Eye (tissue), 1 donor: ENCODE results near the gene PPP2R1B.
"Not testable (repeated sequence)": the region's sequence is repeated elsewhere in the genome, so short reads cannot be mapped to it uniquely, and the experiment has no call there.

ENCODE experiments used
- DNase-seq: peaks from one replicate; pipeline ENCODE4 v3.0.0-alpha.2; 2015

Gene PPP2R1B

DNA sequence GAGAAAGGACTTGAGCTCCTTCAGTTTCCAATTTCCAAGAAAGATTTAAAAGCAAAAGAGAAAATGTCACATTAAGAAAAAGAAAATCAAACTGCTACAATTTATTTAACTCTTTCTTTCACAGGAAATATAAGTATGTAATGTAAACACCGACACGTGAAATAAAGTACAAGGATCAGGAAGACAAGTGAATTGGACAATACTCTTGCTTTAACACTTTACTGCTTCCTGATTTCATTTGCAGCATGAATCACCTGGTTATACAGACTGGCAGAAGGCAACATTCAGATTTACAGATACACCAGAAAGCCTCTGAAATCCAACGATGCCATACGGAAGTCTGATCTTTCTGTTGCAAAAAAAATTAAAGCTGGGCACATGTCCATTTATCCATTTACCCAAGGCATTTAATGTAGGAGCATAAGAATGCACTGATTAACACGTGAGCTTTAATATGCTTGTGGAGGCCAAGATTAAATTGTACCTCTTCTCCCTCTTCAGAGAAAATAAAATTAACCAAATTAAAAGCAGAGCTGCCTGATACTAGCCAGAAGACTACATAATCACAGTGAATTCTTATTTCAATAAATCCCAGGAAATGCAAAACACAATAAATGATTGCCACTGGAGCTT lies 16.0 kb upstream of the PPP2R1B start:
- no peak for DNase-seq

DNA sequence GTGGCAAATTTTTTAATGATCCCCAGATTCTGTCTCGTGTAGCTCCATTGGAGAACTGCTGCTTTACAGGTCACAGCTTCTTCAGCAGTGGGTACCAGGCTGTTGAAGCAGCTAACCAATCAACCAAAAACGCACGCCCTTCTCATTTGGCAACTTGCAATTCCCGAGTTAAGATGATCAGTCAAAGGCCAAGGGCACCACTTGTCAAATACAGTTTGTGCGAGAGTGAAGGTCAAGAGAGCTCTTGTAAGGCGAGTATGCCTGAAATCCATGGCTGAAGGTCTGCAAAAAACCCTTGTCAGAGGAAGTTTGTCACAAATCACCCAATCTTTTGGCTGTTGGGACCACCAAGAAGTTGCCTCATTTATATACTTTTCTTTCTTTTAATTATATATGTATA lies 12.9 kb upstream of the PPP2R1B start:
- no peak for DNase-seq

DNA sequence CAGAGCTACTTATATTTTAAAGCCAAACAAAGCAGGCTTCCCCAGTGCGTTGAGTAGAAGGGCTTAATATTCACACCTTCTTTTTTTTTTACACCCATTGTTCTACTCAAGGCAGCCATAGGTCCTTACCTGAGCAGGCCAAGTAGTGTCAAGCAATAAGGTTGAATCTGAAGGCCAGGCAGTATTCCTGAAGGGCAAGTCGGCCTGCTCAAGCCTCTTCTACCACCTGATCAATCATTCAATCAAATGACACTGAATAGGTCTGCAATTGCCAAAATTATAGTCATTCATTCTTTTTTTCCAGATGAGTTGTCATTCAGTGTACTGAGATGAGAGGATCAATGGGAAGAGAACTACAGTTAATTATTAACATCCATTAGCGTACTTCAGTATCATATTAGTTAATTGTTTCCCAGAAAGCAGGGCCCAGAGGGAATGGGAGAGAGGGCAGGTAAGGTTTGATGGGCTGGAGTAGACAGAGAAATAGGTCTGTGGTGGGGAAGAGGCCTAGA lies 11.9 kb upstream of the PPP2R1B start:
- DNase-seq = no peak

DNA sequence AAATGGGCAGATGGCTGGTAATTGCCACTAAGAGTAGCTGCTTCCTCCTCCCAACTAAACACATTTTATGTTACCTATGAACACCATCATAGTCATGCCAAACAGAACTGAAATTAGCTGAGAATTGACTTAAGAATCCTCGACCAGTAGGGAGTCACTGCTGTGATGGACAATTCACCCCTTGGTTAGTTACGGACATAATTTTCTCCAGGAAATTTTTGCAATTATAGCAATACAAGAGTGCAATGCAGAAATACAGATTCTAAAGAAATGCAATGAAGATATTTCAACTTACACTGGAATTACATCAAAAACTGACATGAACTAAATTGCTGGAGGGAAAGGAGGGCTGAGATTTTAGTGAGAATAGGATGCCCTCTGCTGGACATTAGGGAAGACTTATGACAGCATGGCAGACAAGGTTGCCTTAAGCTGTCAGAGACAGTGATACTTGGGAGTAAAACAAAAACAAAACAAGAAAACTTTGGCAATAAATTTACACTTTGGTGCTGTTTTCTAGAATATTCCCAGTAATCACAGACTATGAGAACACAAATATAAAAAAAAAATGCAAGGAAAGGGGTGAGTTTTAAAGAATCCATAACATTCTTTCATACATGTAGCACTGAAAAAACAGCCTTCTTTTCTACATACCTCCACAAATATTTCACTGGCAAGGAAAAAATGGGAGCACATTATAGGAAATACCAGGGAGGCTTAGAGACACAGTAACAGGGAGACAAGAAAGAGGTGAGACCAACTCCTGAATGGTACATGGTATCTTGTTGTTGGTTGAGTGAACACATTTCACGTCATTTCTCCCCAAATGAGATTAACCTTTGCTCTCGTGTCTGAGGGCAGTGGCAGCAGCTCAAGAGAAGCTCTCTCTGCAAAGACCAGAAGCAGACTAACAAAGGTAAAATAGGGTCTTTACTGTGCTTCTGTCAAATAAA lies 11.2 kb upstream of the PPP2R1B start:
- DNase-seq = peak; percentile 90

DNA sequence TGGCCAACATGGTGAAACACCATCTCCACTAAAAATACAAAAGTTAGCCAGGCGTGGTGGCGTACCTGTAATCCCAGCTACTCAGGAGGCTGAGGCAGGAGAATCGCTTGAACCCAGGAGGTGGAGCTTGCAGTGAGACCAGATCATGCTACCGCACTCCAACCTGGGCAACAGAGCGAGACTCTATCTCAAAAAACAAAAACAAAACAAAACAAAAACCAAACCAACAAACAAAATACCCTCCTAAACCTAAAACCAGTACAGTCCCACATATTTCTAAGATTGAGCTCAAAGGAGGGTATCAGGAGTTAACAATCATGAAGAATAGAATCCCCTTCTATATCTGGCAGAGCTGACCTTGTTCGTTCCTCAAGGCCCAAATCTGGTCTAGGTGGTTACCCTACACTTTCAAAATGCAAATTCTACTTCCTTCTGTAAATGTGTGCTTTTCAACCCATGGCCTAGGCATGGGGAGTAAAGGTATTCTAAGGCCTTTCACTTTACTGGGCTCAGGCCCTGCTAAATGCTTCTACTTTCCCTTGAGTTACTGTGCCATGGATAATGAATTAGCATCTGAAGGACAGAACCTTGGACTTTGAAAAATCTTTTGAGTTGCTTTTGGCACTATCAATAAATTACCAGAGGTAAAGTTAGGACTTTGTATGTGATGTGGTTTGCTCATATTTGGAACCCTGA lies 10.4 kb upstream of the PPP2R1B start:
- DNase-seq = no peak

DNA sequence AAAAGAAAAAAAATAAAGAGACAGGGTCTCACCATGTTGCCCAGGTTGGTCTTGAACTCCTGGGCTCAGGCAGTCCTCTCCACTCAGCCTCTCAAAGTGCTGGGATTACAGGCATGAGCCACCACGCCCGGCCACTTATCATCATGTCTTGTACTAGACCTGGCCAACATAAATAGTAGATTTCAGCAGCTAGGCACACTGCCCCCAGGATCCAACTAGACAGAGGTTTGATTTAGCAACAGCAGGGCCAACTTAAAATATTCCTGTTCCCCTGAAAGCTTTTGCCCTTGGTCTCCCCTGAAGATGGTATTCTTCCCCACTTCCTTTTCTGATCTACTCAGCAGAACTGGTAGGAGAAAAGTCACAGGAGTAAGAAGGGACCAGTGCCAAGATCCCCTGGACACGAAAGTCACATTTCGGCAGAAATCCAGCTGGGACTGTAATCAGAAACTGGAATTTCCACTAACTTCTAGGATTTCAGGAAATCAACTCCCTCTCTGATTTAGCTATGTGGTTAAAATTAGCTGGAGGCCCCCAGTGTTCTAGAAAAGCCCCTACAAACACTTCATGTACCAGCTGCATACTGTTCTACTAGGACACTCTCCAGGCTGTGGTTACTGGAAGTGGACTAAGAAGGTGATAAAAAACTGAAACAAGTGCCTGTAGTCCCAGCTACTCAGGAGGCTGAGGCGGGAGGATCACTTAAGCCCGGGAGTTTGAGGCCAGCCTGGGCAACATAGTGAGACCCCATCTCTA lies 8.9 kb upstream of the PPP2R1B start:
- no peak for DNase-seq

DNA sequence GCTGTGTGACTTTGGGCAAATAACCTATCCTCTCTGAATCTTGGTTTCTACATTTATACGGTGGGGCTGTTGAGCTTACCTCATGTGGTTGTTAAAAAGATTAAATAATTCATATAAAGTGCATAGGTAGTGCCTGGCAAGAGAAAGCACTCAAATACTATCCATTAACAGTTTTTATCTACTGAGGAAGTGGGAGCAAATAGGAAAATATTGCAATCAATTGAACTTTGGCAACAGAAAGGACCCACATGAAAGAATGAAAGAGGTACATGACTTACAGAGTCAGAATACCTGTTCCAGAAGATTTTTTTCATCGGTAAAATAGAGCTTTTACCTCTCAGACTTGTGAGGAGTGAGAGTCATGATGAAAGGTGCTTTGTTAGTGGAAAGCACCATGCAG lies 6.3 kb upstream of the PPP2R1B start:
- DNase-seq = no peak

DNA sequence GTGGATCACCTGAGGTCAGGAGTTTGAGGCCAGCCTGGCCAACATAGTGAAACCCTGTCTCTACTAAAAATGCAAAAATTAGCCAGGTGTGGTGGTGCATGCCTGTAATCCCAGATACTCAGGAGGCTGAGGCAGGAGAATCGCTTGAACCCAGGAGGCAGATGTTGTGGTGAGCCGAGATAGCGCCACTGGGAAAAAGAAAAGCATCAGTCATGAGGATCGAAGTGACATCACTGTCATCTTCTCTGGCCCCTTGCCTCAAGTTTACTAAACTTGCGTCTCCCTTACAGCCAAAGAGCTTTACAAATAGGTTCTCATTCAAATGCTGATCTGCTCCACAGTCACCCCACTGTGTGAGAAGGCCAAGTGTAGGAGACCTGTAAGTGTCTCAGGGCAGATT lies 5.0 kb upstream of the PPP2R1B start:
- DNase-seq = not testable (repeated sequence)

DNA sequence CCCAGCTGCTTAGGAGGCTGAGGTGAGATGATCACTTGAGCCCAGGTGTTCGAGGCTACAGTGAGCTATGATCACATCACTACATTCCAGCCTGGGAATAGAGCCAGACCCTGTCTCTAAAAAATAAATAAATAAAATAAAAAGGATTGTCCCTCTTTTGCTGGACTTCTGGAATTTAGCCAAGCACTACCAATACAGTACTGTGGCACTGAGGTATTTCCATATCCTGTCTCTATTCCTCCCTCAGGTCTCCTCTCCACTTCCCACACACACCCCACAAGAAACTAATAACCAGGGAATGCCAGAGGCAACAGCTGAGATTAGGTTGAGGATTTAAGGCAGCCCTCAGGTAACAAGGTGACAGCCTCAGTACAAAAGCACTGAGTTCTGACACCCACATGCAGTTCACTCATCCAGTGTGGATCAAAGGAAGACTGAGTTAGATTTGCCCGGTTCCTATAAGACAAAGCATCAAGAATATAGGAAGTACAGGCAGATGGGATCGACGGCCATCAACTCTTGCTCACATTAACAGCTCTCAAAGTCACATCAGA lies 4.5 kb upstream of the PPP2R1B start:
- no peak for DNase-seq

DNA sequence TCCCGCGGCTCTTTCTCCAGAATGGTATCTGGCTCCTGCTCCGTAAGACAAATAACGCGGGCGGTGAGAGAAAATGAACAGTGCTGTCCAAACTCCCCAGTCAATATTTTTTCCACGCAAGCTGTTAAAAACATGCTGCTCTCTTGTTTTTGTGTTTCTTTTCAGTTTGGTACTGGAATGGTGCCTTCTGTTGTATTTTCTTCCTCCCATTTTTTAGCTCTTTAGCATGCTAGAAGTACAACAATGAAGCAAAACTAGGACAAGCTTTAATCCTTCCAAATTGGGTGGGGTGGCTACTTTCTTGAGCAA lies 599 bp upstream of the PPP2R1B start:
- no peak for DNase-seq

DNA sequence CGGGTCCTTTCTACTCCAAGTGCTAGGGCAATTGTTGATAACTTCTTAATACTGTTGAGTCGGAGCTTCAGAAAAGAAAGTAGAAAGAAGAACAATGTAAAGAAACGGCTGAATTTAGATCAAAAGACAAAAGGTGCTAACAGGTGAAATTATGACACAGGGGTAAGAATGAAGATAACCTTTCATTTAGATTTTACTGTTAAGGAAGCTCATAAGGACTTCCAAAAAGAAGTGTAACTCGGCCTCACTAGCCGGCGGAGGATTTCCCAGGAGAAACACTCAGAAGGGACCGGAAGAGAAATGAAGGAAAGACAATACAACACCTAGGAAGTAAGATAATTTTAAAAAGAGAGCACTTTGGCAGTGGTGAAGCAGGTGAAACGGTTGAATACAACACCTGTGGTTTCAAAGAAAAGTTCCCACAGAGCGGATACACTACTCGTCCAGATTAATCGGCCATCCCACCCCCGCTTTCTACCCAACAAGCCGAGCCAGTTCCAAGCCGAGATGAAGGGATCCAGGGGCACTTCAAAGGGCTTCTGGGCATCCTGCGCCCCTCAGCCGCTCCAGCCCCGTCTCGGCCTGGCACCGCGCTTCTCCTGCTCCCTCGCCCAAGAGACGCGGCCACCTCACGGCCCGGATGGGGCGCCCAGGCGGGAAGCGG lies 737 bp downstream of the PPP2R1B start:
- no peak for DNase-seq

DNA sequence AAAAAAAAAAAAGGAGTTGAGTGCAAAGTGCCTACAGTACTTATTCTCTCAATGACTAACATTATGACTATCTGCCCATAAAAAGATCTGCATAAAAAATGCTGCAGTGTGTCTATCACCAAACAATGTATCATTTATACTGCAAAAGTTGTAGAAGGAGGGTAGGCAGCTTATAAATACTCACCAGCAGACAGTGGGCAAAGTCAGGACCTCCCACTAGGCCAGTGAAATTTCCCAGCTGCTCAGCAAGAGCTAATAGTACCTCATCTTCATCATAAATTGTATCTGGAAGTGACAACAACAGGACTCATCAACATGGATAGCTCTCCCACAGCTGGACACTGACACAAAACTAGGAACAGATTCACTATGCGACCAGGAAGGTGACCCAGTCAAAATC lies 1.6 kb downstream of the PPP2R1B start:
- DNase-seq = no peak

DNA sequence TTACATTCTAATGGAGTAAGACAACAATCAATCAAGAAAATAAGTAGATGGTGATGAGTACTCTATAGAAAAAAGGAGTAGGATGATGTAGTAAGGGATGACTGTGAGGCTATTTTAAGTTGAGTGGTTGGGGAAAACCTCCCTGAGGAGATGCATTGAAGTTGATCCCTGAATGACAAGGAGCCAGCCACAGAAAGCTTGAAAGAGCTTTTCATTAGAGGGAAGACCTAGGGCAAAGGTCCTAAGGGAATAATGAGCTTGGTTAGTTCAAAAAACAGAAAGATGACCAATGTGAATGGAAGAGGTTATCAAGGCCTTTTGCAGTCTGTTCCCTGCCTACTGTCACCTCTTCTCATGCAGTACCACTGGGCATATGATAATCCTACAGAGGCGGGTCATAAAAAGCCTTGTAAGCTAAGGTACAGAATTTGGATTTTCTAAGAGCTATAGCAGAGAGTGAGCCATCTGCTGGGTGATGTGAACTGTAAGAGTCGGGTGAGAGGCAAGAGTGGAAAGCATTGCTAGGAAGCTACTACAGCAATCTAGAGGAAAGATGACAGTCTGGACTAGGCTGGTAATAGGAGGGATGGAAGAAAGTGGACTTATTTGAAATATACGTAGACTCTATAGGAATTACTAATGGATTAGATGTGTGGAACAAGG lies 3.1 kb downstream of the PPP2R1B start:
- no peak for DNase-seq

DNA sequence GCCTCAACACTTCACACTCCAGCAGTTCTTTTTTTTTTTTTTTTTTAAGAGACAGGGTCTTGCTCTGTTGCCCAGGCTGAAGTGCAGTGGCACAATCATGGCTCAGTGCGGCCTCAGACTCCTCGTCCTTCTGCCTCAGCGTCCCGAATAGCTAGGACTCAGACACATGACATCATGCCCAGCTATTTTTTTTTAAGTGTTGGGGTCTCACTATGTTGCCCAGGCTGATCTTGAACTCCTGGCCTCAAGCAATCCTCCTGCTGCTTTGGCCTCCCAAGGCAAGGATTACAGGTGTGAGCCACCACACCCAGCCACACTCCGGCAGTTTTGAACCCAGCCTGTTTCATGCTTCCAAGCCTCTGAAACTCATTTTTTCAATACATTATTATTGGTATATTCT lies 3.7 kb downstream of the PPP2R1B start:
- no peak for DNase-seq

DNA sequence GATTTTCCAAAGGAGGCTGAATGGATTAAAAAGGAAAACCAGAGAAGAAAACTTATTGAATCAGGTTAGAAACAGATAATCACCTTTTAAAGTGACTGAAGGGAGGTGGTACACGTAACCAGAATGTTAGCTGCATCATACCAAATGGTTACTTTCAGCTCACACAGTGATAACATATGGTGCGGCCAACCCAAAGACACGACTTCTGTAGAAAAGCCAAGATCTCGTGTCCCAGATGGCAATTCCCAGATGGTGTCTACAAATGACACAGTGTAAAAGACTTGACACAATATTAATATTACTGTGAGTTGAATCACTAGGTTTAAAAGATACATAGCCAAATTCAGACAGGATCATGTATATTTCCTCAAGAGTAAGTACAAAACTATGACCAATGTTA lies 5.2 kb downstream of the PPP2R1B start:
- no peak for DNase-seq

DNA sequence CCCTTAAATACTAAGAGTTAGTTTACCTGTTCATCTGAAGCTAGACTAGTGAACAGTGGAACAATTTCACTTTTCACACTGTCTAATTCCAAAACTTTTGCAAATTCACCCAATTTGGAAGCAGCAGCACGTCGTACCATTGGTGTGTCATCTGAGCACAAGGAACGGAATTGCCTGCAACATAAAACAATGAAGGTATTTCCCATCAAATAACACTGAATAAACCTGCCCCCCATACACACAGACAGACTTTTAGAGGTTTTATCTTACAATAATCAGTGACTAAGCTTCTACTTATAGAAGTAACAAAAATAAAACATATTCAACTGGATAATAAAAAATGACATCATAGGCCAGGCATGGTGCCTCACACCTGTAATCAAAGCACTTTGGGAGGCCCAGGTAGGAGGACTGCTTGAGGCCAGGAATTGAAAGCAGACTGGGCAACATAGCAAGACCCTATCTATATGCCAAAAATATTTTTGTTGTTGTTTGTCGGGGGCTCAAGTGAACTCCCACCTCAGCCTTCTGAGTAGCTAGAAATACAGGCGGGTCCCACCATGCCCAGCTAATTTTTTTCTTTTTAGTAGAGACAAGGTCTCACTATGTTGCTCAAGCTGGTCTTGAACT lies 6.3 kb downstream of the PPP2R1B start:
- no peak for DNase-seq

DNA sequence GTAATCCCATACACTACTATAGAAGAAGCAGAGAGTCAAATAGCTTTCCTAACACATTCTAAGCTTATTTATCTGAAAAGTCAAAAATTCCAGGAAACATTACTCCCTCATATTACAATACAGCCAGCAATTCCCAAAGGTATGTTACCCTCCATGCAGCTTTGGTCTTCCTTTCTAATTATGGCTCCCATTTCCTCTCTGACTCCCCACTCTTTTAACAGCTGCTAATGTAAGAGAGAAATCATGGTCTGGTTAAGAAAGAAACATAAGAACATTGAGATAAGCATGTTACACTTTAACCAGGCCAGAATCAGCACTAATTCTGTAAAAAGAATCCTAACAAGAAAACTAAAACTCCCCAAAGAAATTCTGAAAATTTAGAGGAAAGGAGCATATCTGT lies 6.8 kb downstream of the PPP2R1B start:
- DNase-seq = no peak

DNA sequence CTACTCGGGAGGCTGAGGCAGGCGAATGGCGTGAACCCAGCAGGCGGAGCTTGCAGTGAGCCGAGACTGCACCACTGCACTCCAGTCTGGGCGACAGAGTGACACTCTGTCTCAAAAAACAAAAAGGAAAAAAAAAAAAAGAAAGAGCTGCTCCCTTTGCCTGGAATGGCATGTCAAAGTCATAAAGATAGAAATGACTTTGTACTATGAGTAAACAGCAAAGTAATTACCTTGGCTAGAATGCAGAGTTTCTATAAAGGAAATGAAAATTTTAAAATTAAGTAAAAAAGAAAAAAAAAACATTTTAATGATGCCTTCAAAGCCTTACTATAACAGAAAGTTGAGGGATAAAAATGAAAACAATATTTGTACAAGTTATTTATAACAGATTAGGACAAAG lies 10.1 kb downstream of the PPP2R1B start:
- DNase-seq = no peak

DNA sequence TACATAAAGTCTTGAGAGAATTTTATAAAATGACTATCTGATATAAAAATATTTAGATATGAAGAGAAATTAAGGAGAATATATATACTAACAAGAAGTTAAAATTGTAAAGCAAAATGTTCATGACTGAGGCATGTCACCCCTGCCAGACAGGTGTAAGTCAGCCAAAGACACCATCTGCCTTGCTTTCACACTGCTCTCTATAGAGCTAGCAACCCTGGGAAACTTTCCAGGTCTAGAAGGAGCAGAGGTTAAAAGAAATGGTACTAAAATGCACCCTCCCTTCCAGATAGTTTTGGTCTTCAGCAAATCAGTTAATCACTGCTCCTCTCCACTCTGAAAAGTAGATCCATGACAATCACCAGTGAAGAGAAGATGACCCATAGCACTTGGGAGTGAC lies 16.5 kb downstream of the PPP2R1B start:
- DNase-seq = no peak

DNA sequence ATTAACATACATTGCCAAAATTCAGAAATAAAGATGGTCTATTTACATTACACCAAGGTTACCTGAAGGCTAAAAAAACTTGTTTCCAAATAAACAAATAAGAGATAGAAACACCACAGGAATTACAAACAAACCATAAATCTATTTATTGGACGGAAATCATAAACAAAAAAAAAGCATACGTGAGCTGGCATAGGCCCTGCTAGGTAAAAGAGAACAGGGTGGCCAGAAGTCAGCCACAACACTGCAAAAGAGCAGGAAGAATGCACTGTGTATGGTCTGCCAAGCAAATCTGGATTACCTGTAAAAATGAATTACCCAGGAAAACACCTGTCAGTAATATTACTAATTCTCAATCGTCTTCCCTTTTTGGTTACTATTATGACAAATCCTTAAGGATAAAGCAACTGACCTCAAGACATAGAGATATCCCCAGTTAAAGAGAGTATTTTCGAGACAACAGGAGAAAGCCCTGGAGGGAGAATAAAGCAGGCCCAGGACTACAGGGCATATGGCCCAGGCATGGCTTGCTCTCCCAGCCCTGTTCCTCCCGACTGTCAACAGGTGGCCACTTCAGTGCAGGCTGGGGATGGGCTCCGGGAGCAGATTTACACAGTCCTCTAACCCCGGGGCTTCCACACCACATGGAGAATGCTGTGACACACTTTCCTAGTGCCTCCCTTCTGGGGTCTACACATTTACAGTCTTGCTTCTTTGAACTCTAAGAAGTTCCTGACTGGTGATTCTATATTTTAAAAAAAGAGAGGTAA lies 18.0 kb downstream of the PPP2R1B start:
- DNase-seq = no peak
